PC-9 (cell line): ENCODE results near the gene CTBP2. TPM values are rescaled to one million over a fixed set of nuclear protein-coding genes. Genes with fewer than 3 reads are reported as not detected.

Experiments
- BruUV-seq: library from RNA; stranded (reverse); fragments of 400-500 nt; replicated peaks from 2 replicates; lab custom pipeline; 2021; lab: Mats Ljungman, UMichigan
- CTCF ChIA-PET: fragments of 300-600 bp; sonication (Branson Sonifier 250); formaldehyde crosslinking; loops from one replicate; lab custom pipeline; 2022; ENCODE audit warnings: antibody characterized with exemption; lab: Charles Lee
- POLR2A ChIA-PET: fragments of 300-600 bp; sonication (Branson Sonifier 250); formaldehyde crosslinking; loops from one replicate; lab custom pipeline; 2022; ENCODE audit warnings: antibody characterized with exemption; ENCODE audit not compliant: unreplicated experiment; lab: Charles Lee
- DNase-seq, 2 experiments: peaks; one replicate each; pipeline versions ENCODE4 v3.0.0 to v3.0.0-alpha.2; 2015 to 2022; ENCODE audit warnings: mixed read lengths in 1 of 2
- H2AFZ ChIP-seq: fragments of 200-600 bp; sonication (generic); 2 replicates; pipeline ENCODE4 v1.8.1; 2017; ENCODE audit warnings: antibody characterized with exemption
- H3F3A ChIP-seq: fragments of 200-600 bp; sonication (generic); 2 replicates; pipeline ENCODE4 v1.8.1; 2017; ENCODE audit warnings: antibody characterized with exemption, mild to moderate bottlenecking, low read depth; ENCODE audit not compliant: insufficient read depth
- H3K27ac ChIP-seq: fragments of 200-600 bp; sonication (generic); 2 replicates; pipeline ENCODE4 v1.6.1; 2016; ENCODE audit warnings: mixed run types
- H3K27me3 ChIP-seq: fragments of 200-600 bp; sonication (generic); 2 replicates; pipeline ENCODE4 v1.6.1; 2016; ENCODE audit warnings: low read depth, mixed run types; ENCODE audit not compliant: insufficient read depth
- H3K36me3 ChIP-seq: fragments of 200-600 bp; sonication (generic); 2 replicates; pipeline ENCODE4 v1.6.1; 2016; ENCODE audit warnings: low read depth, mixed run types
- H3K4me1 ChIP-seq: fragments of 200-600 bp; sonication (generic); replicated peaks from 2 replicates; pipeline ENCODE4 v1.6.1; 2016; ENCODE audit warnings: mixed run types; ENCODE audit not compliant: insufficient read depth
- H3K4me2 ChIP-seq: fragments of 200-600 bp; sonication (generic); 2 replicates; pipeline ENCODE4 v1.6.1; 2017; ENCODE audit warnings: mixed run types
- H3K4me3 ChIP-seq: fragments of 200-600 bp; sonication (generic); 2 replicates; pipeline ENCODE4 v1.6.1; 2016; ENCODE audit warnings: mixed run types
- H3K79me2 ChIP-seq: fragments of 200-600 bp; sonication (generic); 2 replicates; pipeline ENCODE4 v1.6.1; 2017; ENCODE audit warnings: low read depth, mixed run types
- H3K9me2 ChIP-seq: fragments of 200-600 bp; sonication (generic); 2 replicates; pipeline ENCODE4 v1.8.1; 2017; ENCODE audit warnings: mild to moderate bottlenecking; ENCODE audit not compliant: insufficient read depth
- H3K9me3 ChIP-seq: fragments of 200-600 bp; sonication (generic); 2 replicates; pipeline ENCODE4 v1.8.1; 2016; ENCODE audit warnings: low read depth; ENCODE audit not compliant: insufficient read depth
- H4K20me1 ChIP-seq: fragments of 200-600 bp; sonication (generic); 2 replicates; pipeline ENCODE4 v1.8.1; 2017; ENCODE audit not compliant: insufficient read depth
- CTCF ChIP-seq: fragments of 200-600 bp; sonication (generic); conservative IDR thresholded peaks from 2 replicates; pipeline ENCODE4 v1.6.1; 2017; ENCODE audit warnings: mixed run types, antibody characterized with exemption, mild to moderate bottlenecking, moderate library complexity
- EZH2 ChIP-seq: fragments of 200-600 bp; sonication (generic); IDR thresholded peaks from 2 replicates; pipeline ENCODE4 v1.8.0; 2017; ENCODE audit warnings: antibody characterized with exemption, low read depth
- intact Hi-C: fragments of 100-400 bp; cut with micrococcal nuclease; formaldehyde crosslinking; loops from one replicate; pipeline ENCODE4 v1.10.0; 2022; ENCODE audit not compliant: unreplicated experiment
- total RNA-seq: library from RNA; stranded (reverse); gene quantifications from 2 replicates; pipeline ENCODE4 v1.2.3, GENCODE V29; 2021

The CTBP2 gene
- total RNA-seq, 1 experiment from 2014 or later, result 60.5 TPM

- Histone ChIP-seq H3K27me3 (no peaks in the 10 kb centered on the region), H3K4me2 (no peak overlapping the region), H2AFZ (no peak overlapping the region), H4K20me1 (peaks cover 2% of the 10 kb centered on the region; the same call in 1 of the 2 replicates), H3K9me2 (no peaks in the 10 kb centered on the region), H3K27ac (no peak overlapping the region), H3F3A (no peaks in the 10 kb centered on the region), H3K4me3 (no peak overlapping the region), H3K79me2 (peaks cover 30% of the 10 kb centered on the region), H3K36me3 (no peaks in the 10 kb centered on the region), H3K4me1 (no peaks in the 10 kb centered on the region), H3K9me3 (no peaks in the 10 kb centered on the region)
- ChIA-PET POLR2A (no interaction called here), CTCF (interaction anchor here (0.5 kb wide), 1 partner anchor 31 kb away, joined by 5 read pairs; no protein-coding TSS in a partner anchor)
- no TSS peak for BruUV-seq
- DNase-seq, result no peak
- intact Hi-C loops, result no loop called here
- TF ChIP-seq CTCF, result no peak
- no peak for TF ChIP-seq EZH2
Measured at GRCh38 chr10:125014836-125015355, 145.5 kb downstream of the CTBP2 start.

- Histone ChIP-seq H3K4me2 (no peak overlapping the region), H3F3A (no peaks in the 10 kb centered on the region), H3K27me3 (no peaks in the 10 kb centered on the region), H3K9me2 (no peaks in the 10 kb centered on the region), H3K9me3 (no peaks in the 10 kb centered on the region), H3K4me3 (no peak overlapping the region), H3K27ac (no peak overlapping the region), H2AFZ (no peak overlapping the region), H3K79me2 (peaks cover 30% of the 10 kb centered on the region), H3K4me1 (no peaks in the 10 kb centered on the region), H4K20me1 (peaks cover 6% of the 10 kb centered on the region; the same call in 1 of the 2 replicates), H3K36me3 (no peaks in the 10 kb centered on the region)
- no peak for DNase-seq
- POLR2A ChIA-PET, result no interaction called here
- TF ChIP-seq CTCF, result no peak
- TF ChIP-seq EZH2, result no peak
- intact Hi-C loops, result no loop called here
- no TSS peak for BruUV-seq
- CTCF ChIA-PET, result interaction anchor here (0.5 kb wide), 1 partner anchor 32 kb away, joined by 5 read pairs; no protein-coding TSS in a partner anchor
Measured at GRCh38 chr10:125014086-125014830, 146.1 kb downstream of the CTBP2 start.

GRCh38 chr10:125013529-125013872 lies 146.9 kb downstream of the CTBP2 start:
- H2AFZ ChIP-seq, result no peak overlapping the region
- no peaks in the 10 kb centered on the region for H3K4me1 ChIP-seq
- no peak overlapping the region for H3K27ac ChIP-seq
- no peak overlapping the region for H3K4me2 ChIP-seq
- TF ChIP-seq EZH2 (no peak), CTCF (no peak)
- H3K9me2 ChIP-seq, result no peaks in the 10 kb centered on the region
- peaks cover 8% of the 10 kb centered on the region; the same call in 1 of the 2 replicates for H4K20me1 ChIP-seq
- no peaks in the 10 kb centered on the region for H3K9me3 ChIP-seq
- no peaks in the 10 kb centered on the region for H3K36me3 ChIP-seq
- BruUV-seq, result no TSS peak
- H3K4me3 ChIP-seq, result no peak overlapping the region
- intact Hi-C loops, result no loop called here
- H3F3A ChIP-seq, result no peaks in the 10 kb centered on the region
- peaks cover 23% of the 10 kb centered on the region for H3K79me2 ChIP-seq
- ChIA-PET POLR2A (no interaction called here), CTCF (no interaction called here)
- no peaks in the 10 kb centered on the region for H3K27me3 ChIP-seq
- no peak for DNase-seq
